T47D (cell line): ENCODE measurements around the gene GGN.
A peak's percentile ranks its signal among the peaks of the same experiment; 100 is the strongest.
"Not testable (repeated sequence)": the region's sequence is repeated elsewhere in the genome, so short reads cannot be mapped to it uniquely, and the experiment has no call there.

Experiments used
- DNase-seq, 2 experiments: peaks; one replicate each; pipeline versions ENCODE4 v3.0.0 to v3.0.0-alpha.2; 2011 to 2012; ENCODE audit warnings: low read depth in 1 of 2, low spot score in 1 of 2
- JUND ChIP-seq: IDR thresholded peaks from 2 replicates; pipeline ENCODE4 v1.6.1; 2012; ENCODE audit warnings: low read depth
- in situ Hi-C: cut with HindIII; loops from 2 replicates; pipeline ENCODE4 v1.10.0; 2016; ENCODE audit warnings: low sequenced_read_pairs, low pct_unique_long_range_greater_than_20kb

GGN gene

GRCh38 chr19:38361633-38362075, 26.2 kb downstream of the GGN start:
- TF ChIP-seq JUND, result no peak
- in situ Hi-C loops, result no loop called here
- peak; percentile 65 to 85 for DNase-seq

GRCh38 chr19:38360839-38361631, 26.8 kb downstream of the GGN start:
- in situ Hi-C loops, result no loop called here
- no peak for TF ChIP-seq JUND
- DNase-seq, result no peak

- TF ChIP-seq JUND, result no peak
- in situ Hi-C loops, result no loop called here
- DNase-seq, result no peak
Observed at GRCh38 chr19:38360351-38360750, 27.5 kb downstream of the GGN start.

- DNase-seq, result no peak
- in situ Hi-C loops, result no loop called here
- no peak for TF ChIP-seq JUND
Observed at GRCh38 chr19:38359242-38360021, 28.4 kb downstream of the GGN start.

GRCh38 chr19:38358071-38358470, 29.8 kb downstream of the GGN start:
- in situ Hi-C loops, result no loop called here
- TF ChIP-seq JUND, result no peak
- DNase-seq, result no peak

GRCh38 chr19:38355728-38356725, 31.8 kb downstream of the GGN start:
- TF ChIP-seq JUND, result no peak
- in situ Hi-C loops, result no loop called here
- DNase-seq, result no peak

GRCh38 chr19:38352611-38353010, 35.2 kb downstream of the GGN start:
- in situ Hi-C loops, result no loop called here
- TF ChIP-seq JUND, result no peak
- no peak for DNase-seq

GRCh38 chr19:38351865-38352395, 35.9 kb downstream of the GGN start:
- no peak for TF ChIP-seq JUND
- in situ Hi-C loops, result no loop called here

GRCh38 chr19:38350883-38351282, 37.0 kb downstream of the GGN start:
- no peak for TF ChIP-seq JUND

More at GRCh38 chr19:38351865-38352395, 35.9 kb downstream of the GGN start:
- DNase-seq, result peak in 1 of 2 experiments; percentile 31

GRCh38 chr19:38346837-38347236, 41.0 kb downstream of the GGN start:
- in situ Hi-C loops, result no loop called here
- no peak for DNase-seq
- TF ChIP-seq JUND, result no peak

More at GRCh38 chr19:38350883-38351282, 37.0 kb downstream of the GGN start:
- no peak for DNase-seq
- in situ Hi-C loops, result no loop called here

- DNase-seq, result no peak
- in situ Hi-C loops, result no loop called here
- no peak for TF ChIP-seq JUND
Observed at GRCh38 chr19:38340927-38341326, 46.9 kb downstream of the GGN start.

GRCh38 chr19:38339011-38339410, 48.8 kb downstream of the GGN start:
- DNase-seq, in situ Hi-C loops: not testable (repeated sequence)

GRCh38 chr19:38337360-38337653, 50.5 kb downstream of the GGN start:
- in situ Hi-C loops, result no loop called here
- no peak for DNase-seq

More at GRCh38 chr19:38337360-38337653, 50.5 kb downstream of the GGN start:
- TF ChIP-seq JUND, result no peak
